Breast epithelium (tissue), 4 donors: Measurements from ENCODE around the gene ZNF160. TPM values are rescaled to one million over a fixed set of nuclear protein-coding genes. Genes with fewer than 3 reads are reported as not detected.

Experiments used
- DNase-seq, 2 donors: peaks; one replicate each; pipeline ENCODE4 v3.0.0-alpha.2; 2019; ENCODE audit warnings: low spot score in 2 of 2
- H3K27ac ChIP-seq, 2 donors: fragments of 200-600 bp; sonication (generic) in 1 of 2; one replicate each; pipeline ENCODE4 v1.5.1; 2016 to 2019; ENCODE audit warnings: mild to moderate bottlenecking in 1 of 2
- H3K27me3 ChIP-seq, 2 donors: fragments of 200-600 bp; sonication (generic) in 1 of 2; one replicate each; pipeline versions ENCODE4 v1.5.1 to v1.6.0; 2017 to 2019; ENCODE audit warnings: control low read depth in 1 of 2, mild to moderate bottlenecking in 1 of 2
- H3K36me3 ChIP-seq: fragments of 200-600 bp; one replicate; pipeline ENCODE4 v1.5.1; 2019
- H3K4me1 ChIP-seq, 2 donors: fragments of 200-600 bp; sonication (generic); one replicate each; pipeline ENCODE4 v1.5.1; 2016 to 2019; ENCODE audit warnings: control low read depth in 1 of 2
- H3K4me3 ChIP-seq, 3 donors: fragments of 200-600 bp; sonication (generic); 1 replicate in 2 of 3; 2 replicates in 1 of 3; pipeline ENCODE4 v1.5.1; 2016 to 2019; ENCODE audit warnings: mild to moderate bottlenecking in 3 of 3, moderate library complexity in 2 of 3
- H3K9me3 ChIP-seq, 2 donors: fragments of 200-600 bp; sonication (generic) in 1 of 2; one replicate each; pipeline ENCODE4 v1.5.1; 2016 to 2019; ENCODE audit warnings: control low read depth in 1 of 2
- POLR2A ChIP-seq: fragments of 450-650 bp; IDR thresholded peaks from one replicate; pipeline ENCODE4 v1.6.1; 2016; ENCODE audit warnings: antibody characterized with exemption, mild to moderate bottlenecking, moderate library complexity
- POLR2AphosphoS5 ChIP-seq, 3 donors: sonication (generic); formaldehyde crosslinking; IDR thresholded peaks; one replicate each; pipeline ENCODE4 v1.6.1; 2017; ENCODE audit warnings: antibody characterized with exemption in 3 of 3
- intact Hi-C: fragments of 100-400 bp; cut with DNase I; formaldehyde crosslinking; loops from one replicate; pipeline ENCODE4 v1.15.1; 2023; ENCODE audit warnings: low total_unique reads
- total RNA-seq, 3 donors: library from RNA; depleted of rRNA; stranded (reverse); fragments of >200 nt; gene quantifications; one replicate each; pipeline ENCODE4 v1.1.0, GENCODE V29; 2016
- TF ChIP-seq, protein P1 (sequence below), 3 donors: fragments of 450-650 bp; IDR thresholded peaks; one replicate each; pipeline ENCODE4 v1.5.1; 2016 to 2017; ENCODE audit warnings: antibody characterized with exemption in 3 of 3, mild to moderate bottlenecking in 3 of 3, moderate library complexity in 3 of 3

ZNF160 gene
- total RNA-seq, 3 donors from 2014 or later: 34.9 to 87.2 (median 52.8) TPM

- TF ChIP-seq, protein P1, sequence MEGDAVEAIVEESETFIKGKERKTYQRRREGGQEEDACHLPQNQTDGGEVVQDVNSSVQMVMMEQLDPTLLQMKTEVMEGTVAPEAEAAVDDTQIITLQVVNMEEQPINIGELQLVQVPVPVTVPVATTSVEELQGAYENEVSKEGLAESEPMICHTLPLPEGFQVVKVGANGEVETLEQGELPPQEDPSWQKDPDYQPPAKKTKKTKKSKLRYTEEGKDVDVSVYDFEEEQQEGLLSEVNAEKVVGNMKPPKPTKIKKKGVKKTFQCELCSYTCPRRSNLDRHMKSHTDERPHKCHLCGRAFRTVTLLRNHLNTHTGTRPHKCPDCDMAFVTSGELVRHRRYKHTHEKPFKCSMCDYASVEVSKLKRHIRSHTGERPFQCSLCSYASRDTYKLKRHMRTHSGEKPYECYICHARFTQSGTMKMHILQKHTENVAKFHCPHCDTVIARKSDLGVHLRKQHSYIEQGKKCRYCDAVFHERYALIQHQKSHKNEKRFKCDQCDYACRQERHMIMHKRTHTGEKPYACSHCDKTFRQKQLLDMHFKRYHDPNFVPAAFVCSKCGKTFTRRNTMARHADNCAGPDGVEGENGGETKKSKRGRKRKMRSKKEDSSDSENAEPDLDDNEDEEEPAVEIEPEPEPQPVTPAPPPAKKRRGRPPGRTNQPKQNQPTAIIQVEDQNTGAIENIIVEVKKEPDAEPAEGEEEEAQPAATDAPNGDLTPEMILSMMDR (IDR thresholded peaks at IDR 0.05): no peak
- TF ChIP-seq POLR2A (no peak), POLR2AphosphoS5 (IDR thresholded peaks at IDR 0.05) (no peak)
- intact Hi-C loops: no loop called here
- Histone ChIP-seq H3K27me3 (peaks cover 0 to 7% of the 10 kb centered on the region in 2 donors), H3K4me1 (no peaks in the 10 kb centered on the region), H3K36me3 (no peaks in the 10 kb centered on the region), H3K9me3 (peaks cover 63 to 65% of the 10 kb centered on the region in 2 donors), H3K27ac (no peak overlapping the region), H3K4me3 (peak overlapping the region in 2 of 3 donors; percentile 36 to 61)
- DNase-seq: no peak
Observed at GRCh38 chr19:53057904-53058580, 45.2 kb downstream of the ZNF160 start.

GRCh38 chr19:53055117-53055516, 48.1 kb downstream of the ZNF160 start:
- no peak for TF ChIP-seq POLR2AphosphoS5 (IDR thresholded peaks at IDR 0.05)
- TF ChIP-seq POLR2A: no peak
- TF ChIP-seq, protein P1 (IDR thresholded peaks at IDR 0.05): no peak
- H3K9me3 ChIP-seq: peaks cover 39 to 42% of the 10 kb centered on the region in 2 donors

DNA sequence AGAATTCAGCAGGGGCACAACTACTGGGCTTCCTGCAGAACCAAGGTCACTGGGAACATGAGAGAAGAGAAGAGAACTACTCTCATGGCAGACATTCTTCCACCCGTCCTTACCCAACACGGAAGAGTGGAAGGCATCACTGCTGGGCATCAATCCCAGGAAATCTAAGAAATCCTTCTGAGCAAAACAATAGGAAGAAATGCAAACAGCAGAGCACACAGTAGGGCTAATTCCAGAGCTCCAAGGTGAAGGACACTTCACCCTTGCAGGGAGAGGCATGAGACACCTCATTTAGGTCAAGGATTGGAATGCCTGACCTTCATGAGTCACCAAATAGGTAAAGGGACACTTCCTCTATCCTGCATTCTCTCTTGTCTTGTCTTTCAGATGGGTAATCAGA, 55.8 kb downstream of the ZNF160 start:
- Histone ChIP-seq H3K9me3 (peaks cover 20 to 26% of the 10 kb centered on the region in 2 donors), H3K27ac (no peak overlapping the region), H3K4me3 (no peak overlapping the region), H3K27me3 (no peaks in the 10 kb centered on the region), H3K36me3 (no peaks in the 10 kb centered on the region), H3K4me1 (no peaks in the 10 kb centered on the region)
- TF ChIP-seq POLR2AphosphoS5 (IDR thresholded peaks at IDR 0.05) (no peak), POLR2A (no peak)
- TF ChIP-seq, protein P1 (IDR thresholded peaks at IDR 0.05): no peak
- intact Hi-C loops: no loop called here
- no peak for DNase-seq

More at GRCh38 chr19:53055117-53055516, 48.1 kb downstream of the ZNF160 start:
- intact Hi-C loops: no loop called here
- Histone ChIP-seq H3K4me3 (no peak overlapping the region), H3K4me1 (no peaks in the 10 kb centered on the region), H3K27ac (no peak overlapping the region), H3K27me3 (peaks cover 0 to 7% of the 10 kb centered on the region in 2 donors), H3K36me3 (no peaks in the 10 kb centered on the region)
- no peak for DNase-seq

GRCh38 chr19:53045536-53045935, 57.7 kb downstream of the ZNF160 start:
- intact Hi-C loops: no loop called here
- no peaks in the 10 kb centered on the region for H3K36me3 ChIP-seq
- H3K27ac ChIP-seq: no peak overlapping the region
- no peak for DNase-seq
- H3K4me3 ChIP-seq: no peak overlapping the region
- TF ChIP-seq POLR2A (no peak), POLR2AphosphoS5 (IDR thresholded peaks at IDR 0.05) (no peak)
- TF ChIP-seq, protein P1 (IDR thresholded peaks at IDR 0.05): no peak
- peaks cover 20 to 26% of the 10 kb centered on the region in 2 donors for H3K9me3 ChIP-seq
- H3K27me3 ChIP-seq: no peaks in the 10 kb centered on the region
- H3K4me1 ChIP-seq: no peaks in the 10 kb centered on the region

- no peaks in the 10 kb centered on the region for H3K4me1 ChIP-seq
- TF ChIP-seq, protein P1 (IDR thresholded peaks at IDR 0.05): no peak
- TF ChIP-seq POLR2AphosphoS5 (IDR thresholded peaks at IDR 0.05): no peak
- TF ChIP-seq POLR2A: no peak
- H3K36me3 ChIP-seq: no peaks in the 10 kb centered on the region
- no peak overlapping the region for H3K4me3 ChIP-seq
- DNase-seq: no peak
- peaks cover 19 to 30% of the 10 kb centered on the region in 2 donors for H3K9me3 ChIP-seq
- no peaks in the 10 kb centered on the region for H3K27me3 ChIP-seq
- intact Hi-C loops: no loop called here
- H3K27ac ChIP-seq: no peak overlapping the region
Observed at GRCh38 chr19:53041366-53041765, 61.9 kb downstream of the ZNF160 start.
